GM12801 (cell line): ENCODE measurements around the gene EIF2B1.

ENCODE experiments used
- TF ChIP-seq, protein P1 (sequence below): IDR thresholded peaks from one replicate; pipeline ENCODE4 v1.5.1; 2011; ENCODE audit warnings: control low read depth; ENCODE audit not compliant: insufficient read length; ENCODE audit errors: extremely low read depth

Gene EIF2B1

DNA sequence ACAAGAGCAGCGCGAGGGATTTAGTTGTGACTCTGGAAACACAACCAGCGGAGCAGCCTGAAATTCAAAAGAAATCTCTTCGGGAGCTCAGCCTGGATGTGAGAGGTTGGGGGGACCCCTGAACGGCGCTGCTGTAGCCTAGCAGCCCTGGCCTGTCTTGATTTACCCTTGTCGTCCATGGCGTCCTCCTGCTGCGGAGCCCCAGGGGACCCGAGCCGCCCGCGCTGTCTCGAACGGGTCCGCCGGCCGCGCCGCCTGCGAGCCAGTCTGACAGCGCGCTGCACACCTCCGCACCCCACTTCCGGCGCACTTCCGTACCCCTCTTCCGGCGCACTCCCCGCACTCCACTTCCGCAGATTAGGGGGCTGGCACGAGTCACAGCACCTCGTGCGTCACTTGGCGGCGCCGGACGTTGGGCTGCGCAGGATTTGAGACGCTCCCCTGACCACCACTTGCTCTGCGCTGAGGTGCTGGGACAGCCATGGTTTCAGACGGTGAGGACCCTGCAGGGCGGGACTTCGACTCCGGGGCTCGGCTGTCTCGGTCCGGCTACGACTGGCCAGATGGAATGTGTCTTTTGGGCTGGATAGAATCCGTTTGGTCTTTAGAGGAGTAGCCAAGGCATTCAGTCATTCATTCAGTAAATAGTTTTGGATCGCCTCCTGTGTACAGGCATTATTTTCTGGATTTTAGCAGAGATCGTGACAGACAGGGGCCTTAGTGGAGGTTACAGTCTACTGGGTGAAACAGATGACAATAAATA lies at the start of gene EIF2B1, which contains the start of gene GTF2H3:
EIF2B1 (minus strand) TSS at position 308 of the 763 bp plus-strand sequence; CDS start at position 179, 129 bp downstream.
GTF2H3 (plus strand) TSS at position 451 of the 763 bp plus-strand sequence; CDS start at position 482, 31 bp downstream.
- TF ChIP-seq, protein P1, sequence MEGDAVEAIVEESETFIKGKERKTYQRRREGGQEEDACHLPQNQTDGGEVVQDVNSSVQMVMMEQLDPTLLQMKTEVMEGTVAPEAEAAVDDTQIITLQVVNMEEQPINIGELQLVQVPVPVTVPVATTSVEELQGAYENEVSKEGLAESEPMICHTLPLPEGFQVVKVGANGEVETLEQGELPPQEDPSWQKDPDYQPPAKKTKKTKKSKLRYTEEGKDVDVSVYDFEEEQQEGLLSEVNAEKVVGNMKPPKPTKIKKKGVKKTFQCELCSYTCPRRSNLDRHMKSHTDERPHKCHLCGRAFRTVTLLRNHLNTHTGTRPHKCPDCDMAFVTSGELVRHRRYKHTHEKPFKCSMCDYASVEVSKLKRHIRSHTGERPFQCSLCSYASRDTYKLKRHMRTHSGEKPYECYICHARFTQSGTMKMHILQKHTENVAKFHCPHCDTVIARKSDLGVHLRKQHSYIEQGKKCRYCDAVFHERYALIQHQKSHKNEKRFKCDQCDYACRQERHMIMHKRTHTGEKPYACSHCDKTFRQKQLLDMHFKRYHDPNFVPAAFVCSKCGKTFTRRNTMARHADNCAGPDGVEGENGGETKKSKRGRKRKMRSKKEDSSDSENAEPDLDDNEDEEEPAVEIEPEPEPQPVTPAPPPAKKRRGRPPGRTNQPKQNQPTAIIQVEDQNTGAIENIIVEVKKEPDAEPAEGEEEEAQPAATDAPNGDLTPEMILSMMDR, result no peak

DNA sequence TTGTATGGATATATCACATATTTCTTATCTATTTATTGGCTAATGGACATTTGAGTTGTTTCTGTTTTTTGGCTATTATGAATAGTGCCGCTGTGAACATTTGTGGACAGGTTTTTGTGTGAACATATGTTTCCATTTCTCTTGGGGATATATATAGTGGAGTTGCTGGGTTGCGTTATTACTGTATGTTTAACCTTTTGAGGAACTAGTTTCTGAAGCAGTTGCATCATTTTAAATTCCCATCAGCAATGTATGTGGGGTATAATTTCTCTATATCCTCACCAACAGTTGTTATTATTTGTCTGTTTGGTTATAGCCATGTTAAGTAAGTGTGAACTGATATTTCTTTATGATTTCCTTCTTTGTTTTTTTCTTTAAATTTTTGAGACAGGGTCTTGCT lies 48.1 kb upstream of the EIF2B1 start:
- TF ChIP-seq, protein P1, result no peak

DNA sequence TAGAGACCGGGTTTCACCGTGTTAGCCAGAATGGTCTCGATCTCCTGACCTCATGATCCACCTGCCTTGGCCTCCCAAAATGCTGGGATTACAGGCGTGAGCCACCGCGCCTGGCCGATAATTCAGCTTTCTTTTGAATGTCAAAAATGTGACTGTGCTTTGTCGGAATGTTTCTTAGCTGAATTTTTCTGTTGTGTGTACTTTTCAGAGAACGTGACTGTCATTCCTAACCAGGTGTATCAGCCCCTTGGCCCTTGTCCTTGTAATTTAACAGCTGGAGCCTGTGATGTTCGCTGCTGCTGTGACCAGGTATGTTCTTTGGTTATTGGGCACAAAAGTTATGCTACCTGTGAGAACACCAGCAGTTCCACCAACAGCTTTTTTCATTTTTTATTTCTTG lies 45.5 kb upstream of the EIF2B1 start:
- TF ChIP-seq, protein P1, result no peak

DNA sequence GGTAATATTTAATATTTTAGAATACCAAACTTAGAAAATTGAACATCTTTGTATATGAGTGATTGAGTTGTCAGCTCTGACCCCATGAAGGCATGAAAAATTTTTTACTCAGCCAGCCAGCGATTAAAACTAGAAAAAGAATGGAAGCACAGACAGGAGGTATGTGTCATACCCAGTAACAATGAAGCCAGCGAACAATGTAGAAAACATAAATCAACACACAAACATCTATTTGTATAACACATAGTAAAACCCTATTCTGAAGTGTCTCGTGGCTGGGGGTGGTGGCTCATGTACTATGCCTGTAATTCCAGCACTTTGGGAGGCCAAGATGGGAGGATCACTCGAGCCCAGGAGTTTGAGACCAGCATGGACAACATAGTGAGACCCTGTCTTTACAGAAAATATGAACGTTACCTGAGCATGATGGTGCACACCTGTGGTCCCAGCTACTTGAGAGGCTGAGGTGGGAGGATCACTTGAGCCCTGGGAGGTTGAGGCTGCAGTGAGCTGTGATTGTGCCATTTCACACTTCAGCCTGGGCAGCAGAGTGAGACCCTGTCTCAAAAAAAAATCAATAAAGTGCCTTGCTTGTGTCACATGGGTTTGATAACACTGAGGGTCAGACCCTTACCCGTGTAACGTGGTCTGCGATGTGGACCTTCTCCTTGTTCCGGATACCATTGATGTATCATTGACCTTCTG lies 43.3 kb upstream of the EIF2B1 start:
- TF ChIP-seq, protein P1, result no peak

DNA sequence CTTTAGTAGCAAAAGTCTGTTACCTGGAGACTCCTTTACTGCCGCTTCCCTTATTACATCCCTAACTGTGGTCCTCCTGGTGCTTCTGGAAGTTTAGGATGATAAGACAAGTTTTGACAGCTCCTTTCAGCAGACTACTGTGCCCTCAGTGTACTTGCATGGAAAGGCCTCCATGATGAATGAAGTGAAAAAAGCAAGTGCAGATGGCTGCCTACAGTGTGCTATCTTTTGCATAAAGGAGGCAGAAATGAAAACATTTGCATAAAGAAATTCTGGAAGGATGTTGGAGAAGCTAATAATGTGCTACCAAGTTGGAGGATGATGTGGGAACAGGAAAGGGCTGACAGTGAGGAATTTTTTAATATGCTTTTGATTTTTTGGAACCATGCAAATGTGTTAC lies 42.0 kb upstream of the EIF2B1 start:
- TF ChIP-seq, protein P1, result no peak

DNA sequence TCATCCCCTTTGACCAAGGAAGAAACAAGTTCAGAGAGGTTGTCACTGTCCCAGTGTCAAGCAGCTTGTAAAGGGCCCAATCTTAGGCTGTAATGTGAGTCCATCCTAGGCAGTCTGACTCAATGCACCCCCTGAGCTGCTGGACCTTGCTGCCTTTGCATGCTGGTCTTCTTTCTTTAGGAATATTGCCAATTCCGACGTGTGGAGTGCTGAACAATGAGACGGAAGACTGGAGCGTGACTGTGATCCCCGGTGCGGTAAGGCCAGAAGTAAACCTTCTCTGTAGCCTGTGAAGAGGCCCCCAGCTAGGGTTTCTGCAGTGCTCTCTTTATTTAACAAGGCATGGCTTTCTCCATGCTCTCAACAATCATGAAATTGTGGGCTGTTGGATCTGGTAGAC lies 38.4 kb upstream of the EIF2B1 start:
- TF ChIP-seq, protein P1, result no peak

DNA sequence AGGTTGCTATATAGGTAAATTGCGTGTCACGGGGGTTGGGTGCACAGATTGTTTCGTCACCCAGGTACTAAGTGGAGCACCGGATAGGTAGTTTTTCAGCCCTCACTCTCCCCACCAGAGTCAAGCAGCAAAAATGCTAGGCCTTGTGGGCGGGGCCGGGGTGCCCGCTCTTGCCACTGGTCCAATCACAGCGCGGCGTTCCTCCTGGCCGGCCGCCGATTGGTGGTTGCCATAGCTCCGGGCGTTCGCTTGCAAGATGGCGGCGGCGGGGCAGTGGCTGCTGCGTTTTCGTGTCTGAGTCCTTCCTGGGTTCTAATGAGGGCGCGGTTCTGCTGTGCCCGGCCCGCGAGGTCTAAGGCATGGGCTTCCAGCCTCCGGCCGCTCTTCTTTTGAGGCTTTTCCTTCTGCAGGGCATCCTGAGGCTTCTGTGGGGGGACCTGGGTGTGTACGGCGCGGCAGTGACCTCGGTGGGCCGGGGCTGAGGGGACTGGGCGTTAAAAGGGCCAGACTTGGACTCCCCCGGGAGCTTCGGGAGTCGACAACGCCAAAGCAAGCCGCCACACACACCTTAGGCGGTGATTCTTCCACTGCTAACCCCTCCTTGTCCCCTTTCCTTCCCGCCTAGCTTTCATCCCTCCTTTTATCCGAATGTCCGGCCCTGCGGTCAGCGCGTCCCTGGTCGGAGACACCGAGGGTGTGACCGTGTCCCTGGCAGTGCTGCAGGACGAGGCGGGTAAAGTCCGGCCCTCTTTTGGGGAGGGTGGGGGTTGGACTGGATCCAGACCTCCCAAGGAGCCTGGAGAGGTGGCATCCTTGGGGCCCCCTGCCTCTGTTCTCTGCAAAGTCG lies 37.6 kb upstream of the EIF2B1 start, which contains the start of gene TCTN2:
TCTN2 (plus strand) TSS at position 232 of the 847 bp plus-strand sequence; CDS start at position 360, 128 bp downstream.
- TF ChIP-seq, protein P1, result no peak
